ENCODE data around the gene RHOH. TPM values are rescaled to one million over a fixed set of nuclear protein-coding genes. Genes with fewer than 3 reads are reported as not detected.

Gene RHOH
- total and polyA plus RNA-seq, 9 donors: 0.10 to 0.87 (median 0.29) TPM

- WGBS (ENCODE audit: insufficient coverage): no CpG with 5 or more reads among the region's 5 CpGs
- DNase-seq: no peak
- Histone ChIP-seq H3K4me1 (ENCODE audit: control insufficient read depth, insufficient read depth, low read length) (no peaks in the 10 kb centered on the region), H3K4me3 (ENCODE audit: low read length) (no peak overlapping the region), H3K27ac (ENCODE audit: low read length) (no peak overlapping the region), H3K27me3 (ENCODE audit: control insufficient read depth, insufficient read depth, low read length) (no peaks in the 10 kb centered on the region), H3K9me3 (replicated peaks; ENCODE audit: control insufficient read depth, low read depth, low read length) (no peaks in the 10 kb centered on the region), H3K36me3 (ENCODE audit: control insufficient read depth, insufficient read depth, low read length) (no peaks in the 10 kb centered on the region)
Measured at GRCh38 chr4:40185830-40186664, 10.8 kb upstream of the RHOH start.

DNA sequence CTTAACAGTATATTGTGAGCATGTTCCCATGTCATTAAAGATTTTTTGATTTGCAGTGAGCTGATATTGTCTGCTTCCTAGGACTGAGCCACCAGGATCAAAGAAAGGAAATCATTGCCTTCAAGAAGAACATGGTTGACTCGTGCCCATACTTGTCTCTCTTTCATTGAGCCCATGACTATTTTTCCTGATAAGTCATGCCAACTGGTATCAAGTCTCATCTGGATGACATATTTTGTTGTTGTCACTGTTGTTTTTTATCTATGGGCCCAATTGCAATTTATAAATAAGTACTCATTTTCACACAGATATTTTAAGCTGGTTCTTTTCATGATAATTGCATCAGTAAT is 10.2 kb upstream of the RHOH start:
- DNase-seq: no peak
- Histone ChIP-seq H3K27me3 (ENCODE audit: control insufficient read depth, insufficient read depth, low read length) (no peaks in the 10 kb centered on the region), H3K9me3 (replicated peaks; ENCODE audit: control insufficient read depth, low read depth, low read length) (no peaks in the 10 kb centered on the region), H3K36me3 (ENCODE audit: control insufficient read depth, insufficient read depth, low read length) (no peaks in the 10 kb centered on the region), H3K4me3 (ENCODE audit: low read length) (no peak overlapping the region), H3K27ac (ENCODE audit: low read length) (no peak overlapping the region), H3K4me1 (ENCODE audit: control insufficient read depth, insufficient read depth, low read length) (no peaks in the 10 kb centered on the region)
- no CpG with 5 or more reads among the region's 1 CpG for WGBS (ENCODE audit: insufficient coverage)

- Histone ChIP-seq H3K9me3 (replicated peaks; ENCODE audit: control insufficient read depth, low read depth, low read length) (no peaks in the 10 kb centered on the region), H3K4me1 (ENCODE audit: control insufficient read depth, insufficient read depth, low read length) (no peaks in the 10 kb centered on the region), H3K27me3 (ENCODE audit: control insufficient read depth, insufficient read depth, low read length) (no peaks in the 10 kb centered on the region), H3K36me3 (ENCODE audit: control insufficient read depth, insufficient read depth, low read length) (no peaks in the 10 kb centered on the region), H3K27ac (ENCODE audit: low read length) (no peak overlapping the region), H3K4me3 (ENCODE audit: low read length) (no peak overlapping the region)
- no CpG with 5 or more reads among the region's 4 CpGs for WGBS (ENCODE audit: insufficient coverage)
- no peak for DNase-seq
Measured at GRCh38 chr4:40187386-40187906, 9.4 kb upstream of the RHOH start.

DNA sequence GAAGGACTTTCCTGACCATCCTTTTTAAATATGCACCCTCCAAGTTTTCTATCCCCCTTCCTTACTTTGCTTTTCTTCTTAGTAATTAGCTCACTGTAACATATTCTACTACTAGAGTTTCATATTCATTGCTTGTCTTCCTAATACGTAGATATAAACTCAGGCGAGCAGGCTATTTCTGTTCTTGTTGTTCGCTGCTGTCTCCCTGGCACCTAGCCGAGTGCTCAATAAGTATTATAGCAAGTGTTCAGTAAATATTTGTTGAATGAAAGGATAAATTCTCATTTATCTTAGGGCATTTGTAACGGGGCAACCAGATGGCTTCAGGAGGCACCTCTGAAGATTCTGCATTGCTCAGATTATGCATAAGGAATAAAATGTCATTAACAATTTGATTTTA is 6.8 kb upstream of the RHOH start:
- no peaks in the 10 kb centered on the region for H3K9me3 ChIP-seq (replicated peaks; ENCODE audit: control insufficient read depth, low read depth, low read length)
- peak; percentile 68 for DNase-seq
- H3K27ac ChIP-seq (ENCODE audit: low read length): no peak overlapping the region
- H3K4me1 ChIP-seq (ENCODE audit: control insufficient read depth, insufficient read depth, low read length): no peaks in the 10 kb centered on the region
- H3K36me3 ChIP-seq (ENCODE audit: control insufficient read depth, insufficient read depth, low read length): no peaks in the 10 kb centered on the region
- H3K4me3 ChIP-seq (ENCODE audit: low read length): no peak overlapping the region
- no peaks in the 10 kb centered on the region for H3K27me3 ChIP-seq (ENCODE audit: control insufficient read depth, insufficient read depth, low read length)
- WGBS (ENCODE audit: insufficient coverage): no CpG with 5 or more reads among the region's 5 CpGs

- Histone ChIP-seq H3K27me3 (ENCODE audit: control insufficient read depth, insufficient read depth, low read length) (no peaks in the 10 kb centered on the region), H3K4me1 (ENCODE audit: control insufficient read depth, insufficient read depth, low read length) (no peaks in the 10 kb centered on the region), H3K27ac (ENCODE audit: low read length) (no peak overlapping the region), H3K4me3 (ENCODE audit: low read length) (no peak overlapping the region), H3K9me3 (replicated peaks; ENCODE audit: control insufficient read depth, low read depth, low read length) (no peaks in the 10 kb centered on the region), H3K36me3 (ENCODE audit: control insufficient read depth, insufficient read depth, low read length) (no peaks in the 10 kb centered on the region)
- no peak for DNase-seq
- no CpG with 5 or more reads among the region's 5 CpGs for WGBS (ENCODE audit: insufficient coverage)
Measured at GRCh38 chr4:40190465-40190864, 6.4 kb upstream of the RHOH start.

DNA sequence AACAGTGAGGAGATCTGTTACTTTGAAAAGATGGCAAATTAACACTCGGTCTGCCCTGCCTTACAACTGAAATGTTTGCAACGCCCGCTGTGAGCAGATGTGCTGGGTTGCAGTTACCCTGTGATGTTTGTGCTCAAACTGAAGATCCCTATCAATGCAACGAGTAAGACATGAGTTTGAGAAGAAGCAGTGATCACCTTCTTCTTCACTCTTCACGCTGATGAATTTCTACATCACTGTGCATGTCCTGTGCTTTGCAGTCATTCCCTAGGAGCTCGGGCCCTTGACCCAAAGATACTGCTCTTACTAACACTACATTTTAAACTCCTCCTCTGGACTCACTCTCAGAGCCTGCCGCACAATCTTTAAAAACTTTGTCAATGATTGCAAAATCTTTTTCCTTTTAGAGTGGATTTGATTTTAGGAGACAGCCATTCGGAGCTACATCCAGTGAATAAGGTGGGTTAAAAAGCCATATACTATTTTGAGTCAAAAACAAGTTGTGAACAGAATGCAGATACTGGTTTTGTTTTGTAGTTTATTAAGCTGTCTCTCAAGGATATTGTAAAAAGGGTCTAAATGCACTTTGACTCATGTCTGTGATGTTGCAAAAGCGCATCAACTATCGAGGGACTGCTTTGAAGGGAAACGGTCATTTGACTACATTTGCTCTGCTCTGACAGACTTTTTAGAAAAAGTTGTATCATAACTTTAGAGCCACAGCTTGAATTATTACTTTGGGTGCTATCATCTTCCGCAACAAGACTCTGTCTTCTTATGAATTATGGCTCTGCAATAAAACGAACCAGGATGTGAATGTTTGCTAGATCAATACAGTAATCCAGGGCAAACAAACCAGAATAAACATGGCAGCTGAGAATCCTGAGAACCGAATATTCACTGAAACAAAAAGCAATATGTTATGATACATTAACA is 5.7 kb upstream of the RHOH start:
- Histone ChIP-seq H3K36me3 (ENCODE audit: control insufficient read depth, insufficient read depth, low read length) (no peaks in the 10 kb centered on the region), H3K9me3 (replicated peaks; ENCODE audit: control insufficient read depth, low read depth, low read length) (no peaks in the 10 kb centered on the region), H3K4me3 (ENCODE audit: low read length) (no peak overlapping the region), H3K27ac (ENCODE audit: low read length) (no peak overlapping the region), H3K27me3 (ENCODE audit: control insufficient read depth, insufficient read depth, low read length) (no peaks in the 10 kb centered on the region), H3K4me1 (ENCODE audit: control insufficient read depth, insufficient read depth, low read length) (no peaks in the 10 kb centered on the region)
- WGBS (ENCODE audit: insufficient coverage): 56% methylated on average over 8 of the region's 14 CpGs
- DNase-seq: no peak

- WGBS (ENCODE audit: insufficient coverage): 54% methylated on average over 4 of the region's 8 CpGs
- no peaks in the 10 kb centered on the region for H3K9me3 ChIP-seq (replicated peaks; ENCODE audit: control insufficient read depth, low read depth, low read length)
- no peaks in the 10 kb centered on the region for H3K27me3 ChIP-seq (ENCODE audit: control insufficient read depth, insufficient read depth, low read length)
- no peak for DNase-seq
- H3K27ac ChIP-seq (ENCODE audit: low read length): no peak overlapping the region
- H3K36me3 ChIP-seq (ENCODE audit: control insufficient read depth, insufficient read depth, low read length): no peaks in the 10 kb centered on the region
- H3K4me3 ChIP-seq (ENCODE audit: low read length): no peak overlapping the region
- no peaks in the 10 kb centered on the region for H3K4me1 ChIP-seq (ENCODE audit: control insufficient read depth, insufficient read depth, low read length)
Measured at GRCh38 chr4:40192114-40193015, 4.5 kb upstream of the RHOH start.

DNA sequence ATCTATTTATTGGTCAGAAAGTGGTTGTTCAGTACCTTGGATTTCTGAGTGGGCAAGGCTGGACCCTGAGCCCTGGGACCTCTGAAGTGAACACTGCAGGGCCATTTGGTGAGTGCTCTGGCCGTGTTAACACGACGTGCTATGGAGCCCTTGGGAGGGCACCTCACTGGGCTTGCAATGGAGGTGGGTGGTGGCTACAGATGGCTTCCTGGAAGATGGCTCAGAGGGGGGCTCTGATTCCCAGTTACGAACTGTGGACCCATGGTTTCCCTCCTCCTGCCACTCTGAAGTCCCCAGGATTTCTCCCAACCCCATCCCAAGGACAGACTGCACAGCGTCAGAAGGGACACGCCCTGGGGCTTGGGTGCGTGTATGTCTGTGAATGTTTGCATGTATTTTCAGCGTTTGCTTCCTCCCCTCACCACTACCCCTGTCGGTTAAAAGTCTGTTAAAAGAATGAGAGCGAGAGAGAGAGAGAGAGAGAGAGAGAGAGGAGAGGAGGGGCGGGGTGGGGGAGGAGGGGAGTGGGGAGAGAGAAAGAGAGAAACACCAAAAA is 3.7 kb upstream of the RHOH start:
- WGBS (ENCODE audit: insufficient coverage): 57% methylated on average over 3 of the region's 11 CpGs
- no peaks in the 10 kb centered on the region for H3K36me3 ChIP-seq (ENCODE audit: control insufficient read depth, insufficient read depth, low read length)
- no peak overlapping the region for H3K27ac ChIP-seq (ENCODE audit: low read length)
- no peak for DNase-seq
- H3K27me3 ChIP-seq (ENCODE audit: control insufficient read depth, insufficient read depth, low read length): no peaks in the 10 kb centered on the region
- H3K4me1 ChIP-seq (ENCODE audit: control insufficient read depth, insufficient read depth, low read length): no peaks in the 10 kb centered on the region
- no peak overlapping the region for H3K4me3 ChIP-seq (ENCODE audit: low read length)
- no peaks in the 10 kb centered on the region for H3K9me3 ChIP-seq (replicated peaks; ENCODE audit: control insufficient read depth, low read depth, low read length)

DNA sequence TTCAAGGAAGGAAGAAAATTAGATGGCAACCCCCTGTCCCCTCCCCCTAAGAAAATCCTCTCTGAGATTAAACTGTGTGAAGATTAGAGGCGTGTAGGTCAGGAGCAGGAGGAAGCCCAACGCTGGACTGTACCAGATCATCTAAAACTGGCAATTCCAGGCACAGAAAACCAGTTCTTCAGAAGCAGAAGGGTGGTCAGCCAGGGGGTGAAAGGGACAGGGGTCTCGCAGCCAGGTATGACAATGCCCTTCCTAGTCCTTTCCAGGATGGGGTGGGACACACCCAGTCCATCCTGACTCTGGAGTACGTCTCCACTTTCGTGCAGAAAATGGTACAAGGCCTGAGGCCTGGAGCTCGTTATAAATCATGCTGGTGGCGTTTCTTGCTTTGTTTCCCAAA is 3.3 kb upstream of the RHOH start:
- DNase-seq: no peak
- no peaks in the 10 kb centered on the region for H3K4me1 ChIP-seq (ENCODE audit: control insufficient read depth, insufficient read depth, low read length)
- no peaks in the 10 kb centered on the region for H3K9me3 ChIP-seq (replicated peaks; ENCODE audit: control insufficient read depth, low read depth, low read length)
- WGBS (ENCODE audit: insufficient coverage): 93% methylated on average over 3 of the region's 7 CpGs
- H3K4me3 ChIP-seq (ENCODE audit: low read length): no peak overlapping the region
- H3K27me3 ChIP-seq (ENCODE audit: control insufficient read depth, insufficient read depth, low read length): peaks cover 2% of the 10 kb centered on the region
- no peak overlapping the region for H3K27ac ChIP-seq (ENCODE audit: low read length)
- no peaks in the 10 kb centered on the region for H3K36me3 ChIP-seq (ENCODE audit: control insufficient read depth, insufficient read depth, low read length)

All from muscle of leg (tissue), 11 donors.